HFFc6 (cell line): ENCODE data around the gene ZNF407. TPM values are rescaled to one million over a fixed set of nuclear protein-coding genes. Genes with fewer than 3 reads are reported as not detected.

Experiments used
- DNase-seq: peaks from one replicate; pipeline ENCODE4 v3.0.0-alpha.2; 2018
- H3K27ac Mint-ChIP-seq: 2 replicates; pipeline ENCODE4 v1.8.0; 2020; ENCODE audit warnings: mild to moderate bottlenecking, mixed read lengths
- H3K27me3 Mint-ChIP-seq: 2 replicates; pipeline ENCODE4 v1.8.0; 2021; ENCODE audit warnings: mild to moderate bottlenecking, moderate library complexity, mixed read lengths; ENCODE audit not compliant: insufficient read depth
- H3K36me3 Mint-ChIP-seq: 2 replicates; pipeline ENCODE4 v1.8.0; 2021; ENCODE audit warnings: low read depth, mixed read lengths
- H3K4me1 Mint-ChIP-seq: 2 replicates; pipeline ENCODE4 v1.8.0; 2020; ENCODE audit warnings: low read depth, mixed read lengths
- H3K4me3 Mint-ChIP-seq: 2 replicates; pipeline ENCODE4 v1.8.0; 2020; ENCODE audit warnings: mild to moderate bottlenecking, moderate library complexity, mixed read lengths
- H3K9me3 Mint-ChIP-seq: 2 replicates; pipeline ENCODE4 v1.8.0; 2020; ENCODE audit warnings: mild to moderate bottlenecking, mixed read lengths
- total RNA-seq, 6 experiments: library from RNA; stranded (reverse); fragmentation: NEBNext Ultra II Directional; extraction: Animal tissue kit (Norgen Biotek cat#: 25700); gene quantifications; 2 replicates in 1 of 6; 3 replicates in 5 of 6; pipeline ENCODE4 v1.2.3, GENCODE V29; 2021
- TF ChIP-seq, protein P1 (sequence below): fragments of 200-600 bp; sonication (generic); IDR thresholded peaks from 2 replicates; pipeline ENCODE4 v1.5.0; 2021; ENCODE audit warnings: antibody characterized with exemption, mild to moderate bottlenecking

The ZNF407 gene
- total RNA-seq, 6 experiments from 2014 or later, result 7.9 to 9.7 (median 9.1) TPM

DNA sequence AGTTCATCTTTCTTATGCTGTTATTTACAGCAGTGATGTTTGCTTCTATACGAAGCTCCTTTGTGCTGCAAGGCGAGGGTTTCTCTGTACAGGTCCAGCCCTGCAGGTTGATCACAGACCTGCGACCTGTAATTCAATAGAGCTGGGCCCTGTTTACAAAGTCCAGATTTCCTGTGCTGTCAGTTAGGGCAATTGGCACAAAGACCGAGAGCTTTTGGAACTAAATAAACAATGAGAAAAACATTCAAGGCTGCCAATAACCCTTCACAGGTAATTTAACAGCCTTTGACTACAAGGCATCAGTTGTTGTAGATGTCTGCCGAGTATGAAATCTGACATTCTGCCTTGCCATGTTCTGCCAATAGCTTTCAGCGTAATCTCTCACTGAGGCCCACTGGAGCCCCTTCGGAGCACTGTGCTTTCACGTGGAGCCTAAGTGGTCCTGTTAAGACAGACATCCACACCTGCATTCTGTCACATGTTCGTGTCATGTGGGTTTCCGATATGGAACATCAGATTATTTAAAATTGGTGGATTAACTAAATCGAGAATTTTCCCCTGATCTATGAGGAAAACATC lies 378.8 kb downstream of the ZNF407 start:
- H3K4me1 Mint-ChIP-seq, result no peaks in the 10 kb centered on the region; the same call in 1 of the 2 replicates
- TF ChIP-seq, protein P1, sequence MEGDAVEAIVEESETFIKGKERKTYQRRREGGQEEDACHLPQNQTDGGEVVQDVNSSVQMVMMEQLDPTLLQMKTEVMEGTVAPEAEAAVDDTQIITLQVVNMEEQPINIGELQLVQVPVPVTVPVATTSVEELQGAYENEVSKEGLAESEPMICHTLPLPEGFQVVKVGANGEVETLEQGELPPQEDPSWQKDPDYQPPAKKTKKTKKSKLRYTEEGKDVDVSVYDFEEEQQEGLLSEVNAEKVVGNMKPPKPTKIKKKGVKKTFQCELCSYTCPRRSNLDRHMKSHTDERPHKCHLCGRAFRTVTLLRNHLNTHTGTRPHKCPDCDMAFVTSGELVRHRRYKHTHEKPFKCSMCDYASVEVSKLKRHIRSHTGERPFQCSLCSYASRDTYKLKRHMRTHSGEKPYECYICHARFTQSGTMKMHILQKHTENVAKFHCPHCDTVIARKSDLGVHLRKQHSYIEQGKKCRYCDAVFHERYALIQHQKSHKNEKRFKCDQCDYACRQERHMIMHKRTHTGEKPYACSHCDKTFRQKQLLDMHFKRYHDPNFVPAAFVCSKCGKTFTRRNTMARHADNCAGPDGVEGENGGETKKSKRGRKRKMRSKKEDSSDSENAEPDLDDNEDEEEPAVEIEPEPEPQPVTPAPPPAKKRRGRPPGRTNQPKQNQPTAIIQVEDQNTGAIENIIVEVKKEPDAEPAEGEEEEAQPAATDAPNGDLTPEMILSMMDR, result no peak

DNA sequence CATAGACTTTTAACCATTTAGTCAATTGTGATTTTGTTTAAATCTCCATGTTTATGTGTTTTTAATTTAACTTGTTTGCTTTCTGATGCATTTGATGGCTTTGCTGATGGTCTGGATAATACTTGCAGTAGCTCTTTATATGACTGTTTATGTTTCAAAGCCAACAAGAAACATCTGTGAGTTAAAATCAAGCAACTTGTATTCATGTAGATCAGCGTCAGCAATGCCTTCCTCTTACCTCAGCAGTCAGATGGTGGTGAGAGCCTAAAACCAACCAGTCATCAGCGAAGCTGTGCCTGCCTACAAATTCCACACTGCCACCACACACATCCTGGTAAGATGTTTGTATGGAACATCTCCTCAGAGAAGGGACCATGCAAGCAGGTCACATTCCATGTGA lies 379.4 kb downstream of the ZNF407 start:
- Mint-ChIP-seq H3K4me3 (no peak overlapping the region), H3K36me3 (0 out of 2 replicates have a peak, but pooled peaks cover 4% of the 10 kb centered on the region), H3K4me1 (no peaks in the 10 kb centered on the region; the same call in 1 of the 2 replicates), H3K27ac (no peak overlapping the region), H3K27me3 (no peaks in the 10 kb centered on the region), H3K9me3 (no peaks in the 10 kb centered on the region)
- no peak for DNase-seq
- TF ChIP-seq, protein P1, result no peak

More for the DNA sequence above, 378.8 kb downstream of the ZNF407 start:
- DNase-seq, result no peak
- H3K27ac Mint-ChIP-seq, result no peak overlapping the region
- no peaks in the 10 kb centered on the region for H3K9me3 Mint-ChIP-seq
- no peak overlapping the region for H3K4me3 Mint-ChIP-seq
- 0 out of 2 replicates have a peak, but pooled peaks cover 3% of the 10 kb centered on the region for H3K36me3 Mint-ChIP-seq
- H3K27me3 Mint-ChIP-seq, result no peaks in the 10 kb centered on the region

DNA sequence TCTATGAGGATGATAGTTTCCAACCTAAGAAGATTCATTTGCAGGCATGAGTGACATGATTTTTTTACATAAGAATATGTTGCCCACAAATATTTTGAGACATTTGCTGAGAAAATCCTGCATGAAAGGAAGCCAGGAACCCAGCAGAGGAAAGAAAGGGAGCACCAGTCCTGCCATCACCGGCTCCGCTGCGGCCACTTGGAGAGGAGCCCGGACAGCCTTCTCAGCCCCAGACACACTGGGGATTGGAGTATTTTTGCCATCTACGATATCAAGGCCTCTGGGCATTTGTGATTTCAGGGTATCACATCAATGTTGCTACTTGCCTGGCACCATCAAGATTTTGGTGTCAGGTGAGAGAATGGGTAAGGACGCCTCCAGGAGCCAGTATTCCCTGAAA lies 383.0 kb downstream of the ZNF407 start:
- Mint-ChIP-seq H3K4me3 (no peak overlapping the region), H3K27me3 (no peaks in the 10 kb centered on the region), H3K27ac (no peak overlapping the region), H3K4me1 (no peaks in the 10 kb centered on the region; the same call in 1 of the 2 replicates), H3K9me3 (no peaks in the 10 kb centered on the region), H3K36me3 (0 out of 2 replicates have a peak, but pooled peaks cover 4% of the 10 kb centered on the region)
- no peak for DNase-seq
- TF ChIP-seq, protein P1, result no peak

DNA sequence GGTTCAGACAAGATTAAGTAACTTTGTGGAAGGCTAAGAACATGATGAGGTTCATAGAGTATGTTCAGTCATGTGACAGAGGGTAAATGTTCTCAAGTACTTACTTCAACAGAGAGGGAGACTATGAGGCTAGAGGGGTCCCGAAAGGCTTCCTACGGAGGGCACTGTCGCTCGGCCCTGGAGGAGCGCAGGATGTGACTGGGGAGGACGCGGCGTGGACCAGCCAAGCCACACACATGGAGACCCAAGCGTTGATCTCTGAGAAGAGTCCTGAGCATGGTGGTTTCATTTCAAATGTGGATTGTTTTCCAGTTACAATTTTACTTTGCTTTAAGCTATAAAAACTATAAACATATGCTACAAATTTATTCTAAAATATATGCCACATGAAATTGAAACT lies 383.8 kb downstream of the ZNF407 start:
- H3K4me3 Mint-ChIP-seq, result no peak overlapping the region
- H3K4me1 Mint-ChIP-seq, result no peaks in the 10 kb centered on the region; the same call in 1 of the 2 replicates
- no peaks in the 10 kb centered on the region for H3K9me3 Mint-ChIP-seq
- 0 out of 2 replicates have a peak, but pooled peaks cover 4% of the 10 kb centered on the region for H3K36me3 Mint-ChIP-seq
- no peaks in the 10 kb centered on the region for H3K27me3 Mint-ChIP-seq
- DNase-seq, result no peak
- TF ChIP-seq, protein P1, result no peak
- no peak overlapping the region for H3K27ac Mint-ChIP-seq

DNA sequence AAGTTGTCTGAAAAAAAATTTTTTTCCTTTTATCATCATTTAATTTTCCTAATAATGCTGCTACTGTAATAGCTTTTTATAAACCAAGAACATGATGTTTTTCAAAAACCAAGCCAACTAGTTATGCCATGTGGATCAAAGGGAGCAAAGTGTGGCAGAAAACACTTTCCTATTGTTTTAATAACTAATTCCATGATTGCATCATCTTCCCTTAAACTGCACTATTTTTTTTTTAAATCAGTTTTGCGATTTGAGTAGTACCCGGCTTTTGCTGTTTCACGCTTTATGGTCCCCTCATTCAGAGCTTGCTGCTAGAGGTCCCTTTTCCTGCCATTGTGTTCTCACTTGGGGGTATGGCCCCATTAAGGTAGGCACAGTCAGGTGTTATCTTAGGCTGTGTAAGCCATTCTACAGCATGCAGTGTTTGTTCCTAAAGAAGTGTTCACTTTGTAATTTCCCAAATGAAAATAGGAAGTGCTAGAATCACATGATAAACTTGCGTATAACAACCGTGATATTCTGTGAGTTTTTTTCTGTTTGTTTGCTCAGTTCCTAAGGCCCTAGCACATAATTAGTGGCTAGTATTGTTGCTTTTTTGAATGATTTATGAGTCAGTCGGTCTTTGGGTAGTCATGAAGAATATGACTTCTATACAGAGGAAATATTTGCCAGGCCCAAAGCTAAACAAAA lies 385.4 kb downstream of the ZNF407 start:
- no peaks in the 10 kb centered on the region for H3K4me1 Mint-ChIP-seq
- TF ChIP-seq, protein P1, result no peak
- no peak for DNase-seq
- no peak overlapping the region for H3K27ac Mint-ChIP-seq
- no peaks in the 10 kb centered on the region for H3K9me3 Mint-ChIP-seq
- H3K27me3 Mint-ChIP-seq, result no peaks in the 10 kb centered on the region
- H3K36me3 Mint-ChIP-seq, result 0 out of 2 replicates have a peak, but pooled peaks cover 4% of the 10 kb centered on the region
- no peak overlapping the region for H3K4me3 Mint-ChIP-seq
